Measurements from ENCODE around the gene KCNQ2. TPM values are rescaled to one million over a fixed set of nuclear protein-coding genes. Genes with fewer than 3 reads are reported as not detected.

Gene KCNQ2
- total RNA-seq, 1 experiment from 2014 or later, result not detected

DNA sequence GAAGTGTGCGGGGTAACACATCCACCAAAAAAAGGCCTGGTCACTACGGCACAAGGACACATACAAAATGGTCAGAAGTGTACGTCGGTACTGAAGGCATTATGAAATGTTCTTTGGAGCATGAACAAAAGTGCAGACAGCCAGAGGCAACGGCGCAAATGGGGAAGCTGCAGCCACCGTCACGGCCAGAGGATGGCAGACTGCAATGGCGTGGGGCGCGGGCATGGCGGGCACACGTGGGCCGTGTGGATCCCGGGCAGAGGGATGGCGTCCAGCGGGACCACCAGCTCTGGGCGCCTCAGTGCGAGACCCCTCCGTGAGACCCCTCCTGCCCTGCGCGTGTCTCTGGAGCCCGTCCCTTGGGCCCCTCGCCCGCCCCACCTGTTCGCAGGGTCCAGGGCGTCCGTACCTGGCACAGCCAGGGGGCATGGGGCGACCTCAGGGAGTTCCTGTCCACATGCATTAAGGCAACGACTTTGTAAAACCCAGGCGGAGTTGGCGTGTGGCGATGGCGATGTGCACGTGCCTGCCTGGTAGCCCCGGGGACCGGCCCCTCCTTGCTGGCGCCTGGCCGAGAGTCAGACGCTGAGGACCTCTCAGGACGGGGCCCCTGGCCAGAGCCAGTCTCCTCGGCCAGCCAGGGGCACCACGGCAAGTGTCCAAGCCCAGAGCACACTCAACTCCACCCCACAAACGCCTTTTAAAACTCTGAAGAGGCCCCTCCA, 71.8 kb downstream of the KCNQ2 start:
- Histone ChIP-seq H3F3A (ENCODE audit: insufficient read depth, low read depth) (no peaks in the 10 kb centered on the region), H2AFZ (no peak overlapping the region), H3K4me3 (no peak overlapping the region), H3K9me3 (ENCODE audit: insufficient read depth, low read depth) (no peaks in the 10 kb centered on the region), H3K4me2 (no peak overlapping the region), H3K27me3 (ENCODE audit: insufficient read depth, low read depth) (peaks cover 98% of the 10 kb centered on the region), H3K4me1 (replicated peaks; ENCODE audit: insufficient read depth) (no peaks in the 10 kb centered on the region), H3K36me3 (ENCODE audit: low read depth) (no peaks in the 10 kb centered on the region), H3K9me2 (ENCODE audit: insufficient read depth) (no peaks in the 10 kb centered on the region), H4K20me1 (ENCODE audit: insufficient read depth) (0 out of 2 replicates have a peak, but pooled peaks cover 9% of the 10 kb centered on the region), H3K79me2 (ENCODE audit: low read depth) (no peaks in the 10 kb centered on the region), H3K27ac (no peak overlapping the region)
- ChIA-PET POLR2A (ENCODE audit: unreplicated experiment) (no interaction called here), CTCF (no interaction called here)
- DNase-seq, result no peak
- TF ChIP-seq EZH2 (IDR thresholded peaks at IDR 0.05; ENCODE audit: low read depth), result no peak
- no peak for TF ChIP-seq CTCF (conservative IDR thresholded peaks at IDR 0.05)
- intact Hi-C loops (cut with micrococcal nuclease; ENCODE audit: unreplicated experiment), result no loop called here
- BruUV-seq (replicated peaks), result no TSS peak

DNA sequence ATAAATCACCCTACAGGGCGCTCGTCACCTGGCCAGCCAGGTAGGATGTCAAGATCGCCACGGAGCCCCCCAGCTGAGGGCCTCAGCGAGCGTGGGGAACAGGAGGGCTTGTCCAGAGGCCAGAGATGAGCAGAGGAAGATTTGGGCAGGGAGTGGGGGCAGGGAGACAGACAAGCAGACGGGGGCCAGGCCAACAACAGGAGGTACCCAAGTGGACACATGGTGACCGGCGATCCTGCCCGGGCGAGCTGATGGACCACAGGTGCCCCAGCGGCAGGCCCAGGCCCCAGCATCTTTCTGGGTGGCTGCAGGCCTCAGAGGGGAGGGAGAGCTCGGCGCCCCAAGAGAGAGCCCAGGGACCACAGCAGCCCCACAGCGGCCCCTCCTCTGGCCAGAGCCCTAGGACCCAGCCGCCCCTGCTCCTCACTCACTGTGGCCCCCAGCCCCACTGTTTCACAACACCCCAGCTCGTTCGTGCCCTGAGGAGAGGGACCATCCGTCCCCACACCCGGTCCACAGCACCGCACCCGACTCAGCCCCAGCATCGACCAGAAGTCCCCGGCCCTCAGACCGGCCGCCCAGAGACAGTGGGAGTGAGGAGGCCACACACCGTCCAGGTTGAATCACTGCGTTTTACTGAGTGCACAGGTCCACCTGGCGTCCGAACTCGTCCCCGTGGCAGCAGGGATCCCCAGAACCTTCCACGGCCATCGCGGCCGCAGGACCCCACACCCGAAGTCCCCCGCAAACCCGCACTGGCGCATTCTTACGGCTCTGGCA, 72.7 kb downstream of the KCNQ2 start:
- BruUV-seq (replicated peaks), result no TSS peak

More for the DNA sequence above, 72.7 kb downstream of the KCNQ2 start:
- Histone ChIP-seq H3K4me2 (no peak overlapping the region), H3K27me3 (ENCODE audit: insufficient read depth, low read depth) (peaks cover 98% of the 10 kb centered on the region), H3K9me3 (ENCODE audit: insufficient read depth, low read depth) (no peaks in the 10 kb centered on the region), H3K27ac (no peak overlapping the region), H4K20me1 (ENCODE audit: insufficient read depth) (0 out of 2 replicates have a peak, but pooled peaks cover 11% of the 10 kb centered on the region), H3K4me1 (replicated peaks; ENCODE audit: insufficient read depth) (no peaks in the 10 kb centered on the region), H3F3A (ENCODE audit: insufficient read depth, low read depth) (no peaks in the 10 kb centered on the region), H3K4me3 (no peak overlapping the region), H3K79me2 (ENCODE audit: low read depth) (no peaks in the 10 kb centered on the region), H3K36me3 (ENCODE audit: low read depth) (no peaks in the 10 kb centered on the region), H3K9me2 (ENCODE audit: insufficient read depth) (no peaks in the 10 kb centered on the region), H2AFZ (no peak overlapping the region)
- POLR2A ChIA-PET (ENCODE audit: unreplicated experiment), result no interaction called here
- no peak for TF ChIP-seq CTCF (conservative IDR thresholded peaks at IDR 0.05)
- no peak for TF ChIP-seq EZH2 (IDR thresholded peaks at IDR 0.05; ENCODE audit: low read depth)
- CTCF ChIA-PET, result no interaction called here
- no peak for DNase-seq
- intact Hi-C loops (cut with micrococcal nuclease; ENCODE audit: unreplicated experiment), result no loop called here
